Ishikawa (cell line): ENCODE data around the gene BRPF3.

ENCODE experiments used
- CEBPB ChIP-seq: IDR thresholded peaks from 2 replicates; pipeline ENCODE4 v1.6.1; 2012
- CREB1 ChIP-seq: IDR thresholded peaks from 2 replicates; pipeline ENCODE4 v1.6.1; 2012; ENCODE audit warnings: low read depth
- EGR1 ChIP-seq: IDR thresholded peaks from 2 replicates; pipeline ENCODE4 v1.6.1; 2012
- EP300 ChIP-seq: IDR thresholded peaks from 2 replicates; pipeline ENCODE4 v1.6.1; 2012; ENCODE audit warnings: borderline replicate concordance
- FOXM1 ChIP-seq: IDR thresholded peaks from 2 replicates; pipeline ENCODE4 v1.6.1; 2012; ENCODE audit warnings: low read depth, borderline replicate concordance
- MAX ChIP-seq: IDR thresholded peaks from 2 replicates; pipeline ENCODE4 v1.6.1; 2012
- NFIC ChIP-seq: IDR thresholded peaks from 2 replicates; pipeline ENCODE4 v1.6.1; 2012
- RAD21 ChIP-seq: IDR thresholded peaks from 2 replicates; pipeline ENCODE4 v1.6.1; 2012; ENCODE audit warnings: low read depth
- REST ChIP-seq: IDR thresholded peaks from 2 replicates; pipeline ENCODE4 v1.6.1; 2012; ENCODE audit warnings: low read depth, mild to moderate bottlenecking
- TAF1 ChIP-seq: IDR thresholded peaks from 2 replicates; pipeline ENCODE4 v1.6.1; 2012; ENCODE audit warnings: low read depth, mild to moderate bottlenecking
- TCF12 ChIP-seq: IDR thresholded peaks from 2 replicates; pipeline ENCODE4 v1.6.1; 2012; ENCODE audit warnings: low read depth
- TEAD4 ChIP-seq: IDR thresholded peaks from 2 replicates; pipeline ENCODE4 v1.6.1; 2012
- USF1 ChIP-seq: IDR thresholded peaks from 2 replicates; pipeline ENCODE4 v1.6.1; 2012
- YY1 ChIP-seq: IDR thresholded peaks from 2 replicates; pipeline ENCODE4 v1.6.1; 2012; ENCODE audit warnings: low read depth
- ZBTB7A ChIP-seq: IDR thresholded peaks from 2 replicates; pipeline ENCODE4 v1.6.1; 2012; ENCODE audit warnings: low read depth

Gene BRPF3

GRCh38 chr6:36229223-36229622 is 32.7 kb downstream of the BRPF3 start:
- TF ChIP-seq YY1 (no peak), EP300 (no peak), CEBPB (no peak), USF1 (no peak), TEAD4 (no peak), CREB1 (no peak), FOXM1 (no peak), TAF1 (no peak), MAX (no peak), RAD21 (no peak), TCF12 (no peak), NFIC (no peak), ZBTB7A (no peak), REST (no peak), EGR1 (no peak)

GRCh38 chr6:36230371-36230770 is 33.8 kb downstream of the BRPF3 start:
- TF ChIP-seq REST (no peak), MAX (no peak), EP300 (no peak), TAF1 (no peak), EGR1 (no peak), TCF12 (no peak), USF1 (no peak), ZBTB7A (no peak), TEAD4 (no peak), YY1 (no peak), CREB1 (no peak)

GRCh38 chr6:36232172-36232571 is 35.6 kb downstream of the BRPF3 start:
- TF ChIP-seq EP300: no peak
- no peak for TF ChIP-seq MAX
- TF ChIP-seq ZBTB7A: no peak
- TF ChIP-seq RAD21: no peak
- no peak for TF ChIP-seq CEBPB
- no peak for TF ChIP-seq YY1
- TF ChIP-seq EGR1: no peak
- no peak for TF ChIP-seq NFIC
- no peak for TF ChIP-seq TCF12
- TF ChIP-seq FOXM1: no peak
- no peak for TF ChIP-seq TAF1
- TF ChIP-seq REST: no peak
- TF ChIP-seq TEAD4: no peak
- TF ChIP-seq CREB1: no peak
- TF ChIP-seq USF1: no peak

GRCh38 chr6:36235309-36235708 is 38.8 kb downstream of the BRPF3 start:
- no peak for TF ChIP-seq TCF12
- TF ChIP-seq EP300: no peak
- no peak for TF ChIP-seq TEAD4
- no peak for TF ChIP-seq RAD21
- no peak for TF ChIP-seq FOXM1
- no peak for TF ChIP-seq TAF1
- TF ChIP-seq CREB1: no peak
- no peak for TF ChIP-seq MAX
- TF ChIP-seq NFIC: no peak
- TF ChIP-seq CEBPB: no peak
- TF ChIP-seq ZBTB7A: no peak
- no peak for TF ChIP-seq USF1
